ENCODE results near the gene ZIC5. TPM values are rescaled to one million over a fixed set of nuclear protein-coding genes. Genes with fewer than 3 reads are reported as not detected.
A peak's percentile ranks its signal among the peaks of the same experiment; 100 is the strongest.

ZIC5 gene
- total and polyA plus RNA-seq, 11 donors, result not detected

GRCh38 chr13:99974296-99974938 is 2.9 kb upstream of the ZIC5 start:
- Histone ChIP-seq H3K4me3 (no peak overlapping the region), H3K27ac (no peak overlapping the region), H3K36me3 (no peaks in the 10 kb centered on the region), H3K9me3 (peaks cover 0 to 7% (median 0%) of the 10 kb centered on the region in 12 donors), H3K4me1 (peaks cover 0 to 32% (median 10%) of the 10 kb centered on the region in 12 donors), H3K27me3 (peaks cover 75 to 97% (median 94%) of the 10 kb centered on the region in 9 donors)
- intact Hi-C loops (cut with DNase I), result no loop called here
- WGBS, 4 donors, result 10 to 17% (median 14%) methylated on average over 18 of the region's 18 CpGs
- DNase-seq, result no peak
- ATAC-seq, result no peak
- no peak for TF ChIP-seq POLR2A (IDR thresholded peaks at IDR 0.05)
- TF ChIP-seq CTCF (IDR thresholded peaks at IDR 0.05), result no peak

GRCh38 chr13:99973808-99974185 is 2.2 kb upstream of the ZIC5 start:
- ATAC-seq, result no peak
- Histone ChIP-seq H3K27me3 (peaks cover 75 to 97% (median 94%) of the 10 kb centered on the region in 9 donors), H3K9me3 (peaks cover 0 to 7% (median 0%) of the 10 kb centered on the region in 12 donors), H3K36me3 (no peaks in the 10 kb centered on the region), H3K4me3 (no peak overlapping the region), H3K4me1 (peaks cover 4 to 33% (median 13%) of the 10 kb centered on the region in 12 donors), H3K27ac (no peak overlapping the region)
- WGBS, 4 donors, result 19 to 26% (median 23%) methylated on average over 6 of the region's 6 CpGs
- intact Hi-C loops (cut with DNase I), result no loop called here
- TF ChIP-seq POLR2A (IDR thresholded peaks at IDR 0.05) (no peak), CTCF (IDR thresholded peaks at IDR 0.05) (no peak)
- no peak for DNase-seq

GRCh38 chr13:99973163-99973807 is 1.7 kb upstream of the ZIC5 start:
- Histone ChIP-seq H3K4me3 (peak overlapping the region in 1 of 12 donors; percentile 0), H3K27ac (no peak overlapping the region), H3K9me3 (peaks cover 0 to 7% (median 0%) of the 10 kb centered on the region in 12 donors), H3K27me3 (peaks cover 76 to 97% (median 94%) of the 10 kb centered on the region in 9 donors), H3K4me1 (peaks cover 7 to 35% (median 18%) of the 10 kb centered on the region in 12 donors), H3K36me3 (no peaks in the 10 kb centered on the region)
- DNase-seq (no peak), ATAC-seq (no peak)
- WGBS, 4 donors, result 12 to 17% (median 15%) methylated on average over 11 of the region's 11 CpGs
- TF ChIP-seq POLR2A (IDR thresholded peaks at IDR 0.05) (no peak), CTCF (IDR thresholded peaks at IDR 0.05) (no peak)
- intact Hi-C loops (cut with DNase I), result no loop called here

- WGBS, 4 donors, result 8 to 15% (median 9%) methylated on average over 18 of the region's 18 CpGs
- TF ChIP-seq CTCF (IDR thresholded peaks at IDR 0.05) (no peak), POLR2A (IDR thresholded peaks at IDR 0.05) (no peak)
- no peak for DNase-seq
- Histone ChIP-seq H3K27ac (no peak overlapping the region), H3K9me3 (peaks cover 0 to 7% (median 0%) of the 10 kb centered on the region in 12 donors), H3K27me3 (peaks cover 78 to 97% (median 94%) of the 10 kb centered on the region in 9 donors), H3K4me3 (peak overlapping the region in 2 of 12 donors; percentile 0 to 1), H3K4me1 (peaks cover 10 to 39% (median 20%) of the 10 kb centered on the region in 12 donors), H3K36me3 (no peaks in the 10 kb centered on the region)
- ATAC-seq, result no peak
- intact Hi-C loops (cut with DNase I), result no loop called here
Measured at GRCh38 chr13:99972190-99972731, 694 bp upstream of the ZIC5 start.
